Spleen (tissue), 7 donors: ENCODE measurements around the gene SPDYE2B.
"Not testable (repeated sequence)": the region's sequence is repeated elsewhere in the genome, so short reads cannot be mapped to it uniquely, and the experiment has no call there.

Source experiments
- CTCF ChIP-seq, 11 experiments: fragments of 200-600 bp in 7 of 11; fragments of 450-650 bp in 4 of 11; sonication (generic) in 4 of 11; IDR thresholded peaks in 8 of 11; conservative IDR thresholded peaks in 3 of 11; 1 replicate in 7 of 11; 2 replicates in 4 of 11; pipeline versions ENCODE4 v1.4.0 to v1.8.0; 2016 to 2021; ENCODE audit warnings: antibody characterized with exemption in 11 of 11, inconsistent platforms in 4 of 11, mild to moderate bottlenecking in 1 of 11
- POLR2A ChIP-seq, 3 donors: fragments of 450-650 bp; IDR thresholded peaks; one replicate each; pipeline ENCODE4 v1.5.1; 2017; ENCODE audit warnings: antibody characterized with exemption in 3 of 3, mild to moderate bottlenecking in 1 of 3
- donor health status: DM: no; HTN: no; CAD: no; lungs with moderate emphysema.
- donor health status: DM: no; HTN: no; CAD: no.
- donor health status: DM: no; HTN: no; CAD: no.

GRCh38 chr7:102680780-102681179, 30.7 kb downstream of the SPDYE2B start:
- TF ChIP-seq CTCF (IDR thresholded peaks at IDR 0.05 in 8 of 11, conservative IDR thresholded peaks at IDR 0.05 in 3 of 11); POLR2A (IDR thresholded peaks at IDR 0.05): not testable (repeated sequence)
